Adrenal gland (tissue), 5 donors: Measurements from ENCODE around the gene PSMC4.

Experiments used
- CTCF ChIP-seq, 6 experiments: fragments of 450-650 bp in 4 of 6; fragments of 200-600 bp in 2 of 6; sonication (generic) in 1 of 6; IDR thresholded peaks; 1 replicate in 5 of 6; 2 replicates in 1 of 6; pipeline versions ENCODE4 v1.5.1 to v1.8.0; 2016 to 2021; ENCODE audit warnings: antibody characterized with exemption in 6 of 6, mild to moderate bottlenecking in 2 of 6, moderate library complexity in 1 of 6
- POLR2A ChIP-seq, 2 donors: fragments of 450-650 bp; IDR thresholded peaks; one replicate each; pipeline ENCODE4 v1.6.1; 2017; ENCODE audit warnings: antibody characterized with exemption in 2 of 2, mild to moderate bottlenecking in 2 of 2, moderate library complexity in 1 of 2
- donor health status: DM: no; HTN: no; CAD: no.

GRCh38 chr19:39966617-39967016, 4.3 kb upstream of the PSMC4 start:
- no peak for TF ChIP-seq CTCF (IDR thresholded peaks at IDR 0.05)
- no peak for TF ChIP-seq POLR2A (IDR thresholded peaks at IDR 0.05)
